ENCODE data around the gene CTNNA3. TPM values are rescaled to one million over a fixed set of nuclear protein-coding genes. Genes with fewer than 3 reads are reported as not detected.

Gene CTNNA3
- total RNA-seq, 1 donor from 2014 or later = not detected

DNA sequence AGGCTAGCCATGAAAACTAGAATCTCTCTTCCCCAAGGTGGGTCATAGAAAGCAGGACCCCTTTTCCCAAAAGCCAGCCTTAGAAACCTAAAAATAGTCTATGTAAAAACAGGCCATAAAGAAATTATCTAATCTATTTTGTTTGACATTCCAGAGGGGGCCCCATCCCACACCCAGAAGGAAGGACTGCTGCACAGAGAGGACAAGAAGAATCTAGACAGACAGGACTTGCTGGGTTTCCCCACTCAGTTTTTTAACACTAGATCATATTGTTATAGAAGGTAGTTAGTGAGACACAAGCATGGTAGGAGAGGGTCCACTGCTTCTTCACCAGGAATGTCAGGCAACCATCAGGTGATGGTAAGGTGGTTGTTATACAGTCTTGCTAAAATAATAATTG, 413.1 kb downstream of the CTNNA3 start:
- no peak for TF ChIP-seq CTCF (IDR thresholded peaks at IDR 0.05; ENCODE audit: insufficient read depth, low read length, severe bottlenecking)
- FAIRE-seq (no peak), DNase-seq (ENCODE audit: low read depth) (no peak)
- Histone ChIP-seq H3K4me3 (ENCODE audit: low read depth, low read length) (no peak overlapping the region), H3K27me3 (ENCODE audit: control insufficient read depth, insufficient read depth, low read length) (no peaks in the 10 kb centered on the region), H3K36me3 (ENCODE audit: control insufficient read depth, insufficient read depth, low read length) (no peaks in the 10 kb centered on the region)

GRCh38 chr10:67280405-67280804, 415.6 kb downstream of the CTNNA3 start:
- no peak for TF ChIP-seq CTCF (IDR thresholded peaks at IDR 0.05; ENCODE audit: insufficient read depth, low read length, severe bottlenecking)
- Histone ChIP-seq H3K36me3 (ENCODE audit: control insufficient read depth, insufficient read depth, low read length) (no peaks in the 10 kb centered on the region), H3K27me3 (ENCODE audit: control insufficient read depth, insufficient read depth, low read length) (no peaks in the 10 kb centered on the region), H3K4me3 (ENCODE audit: low read depth, low read length) (no peak overlapping the region)
- FAIRE-seq (no peak), DNase-seq (ENCODE audit: low read depth) (no peak)

DNA sequence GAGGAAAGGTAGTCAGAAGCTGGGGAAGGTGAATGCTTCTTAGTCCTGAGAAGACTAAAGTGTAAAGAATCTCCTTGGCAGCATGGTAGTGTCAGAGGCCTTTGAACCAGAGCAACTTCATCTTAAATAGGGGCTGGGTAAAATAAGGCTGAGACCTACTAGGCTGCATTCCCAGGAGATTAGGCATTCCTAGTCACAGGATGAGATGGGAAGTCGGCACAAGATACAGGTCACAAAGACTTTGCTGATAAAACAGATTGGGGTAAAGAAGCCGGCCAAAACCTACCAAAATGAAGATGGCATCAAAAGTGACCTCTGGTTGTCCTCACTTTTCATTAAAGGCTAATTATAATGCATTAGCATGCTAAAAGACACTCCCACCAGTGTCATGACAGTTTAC, 418.6 kb downstream of the CTNNA3 start:
- FAIRE-seq = no peak
- no peak for TF ChIP-seq CTCF (IDR thresholded peaks at IDR 0.05; ENCODE audit: insufficient read depth, low read length, severe bottlenecking)
- Histone ChIP-seq H3K27me3 (ENCODE audit: control insufficient read depth, insufficient read depth, low read length) (no peaks in the 10 kb centered on the region), H3K4me3 (ENCODE audit: low read depth, low read length) (no peak overlapping the region), H3K36me3 (ENCODE audit: control insufficient read depth, insufficient read depth, low read length) (no peaks in the 10 kb centered on the region)
- DNase-seq (ENCODE audit: low read depth) = no peak

- Histone ChIP-seq H3K4me3 (ENCODE audit: low read depth, low read length) (no peak overlapping the region), H3K27me3 (ENCODE audit: control insufficient read depth, insufficient read depth, low read length) (no peaks in the 10 kb centered on the region), H3K36me3 (ENCODE audit: control insufficient read depth, insufficient read depth, low read length) (no peaks in the 10 kb centered on the region)
- no peak for TF ChIP-seq CTCF (IDR thresholded peaks at IDR 0.05; ENCODE audit: insufficient read depth, low read length, severe bottlenecking)
- DNase-seq (ENCODE audit: low read depth) = no peak
- no peak for FAIRE-seq
Measured at GRCh38 chr10:67269828-67270227, 426.2 kb downstream of the CTNNA3 start.

DNA sequence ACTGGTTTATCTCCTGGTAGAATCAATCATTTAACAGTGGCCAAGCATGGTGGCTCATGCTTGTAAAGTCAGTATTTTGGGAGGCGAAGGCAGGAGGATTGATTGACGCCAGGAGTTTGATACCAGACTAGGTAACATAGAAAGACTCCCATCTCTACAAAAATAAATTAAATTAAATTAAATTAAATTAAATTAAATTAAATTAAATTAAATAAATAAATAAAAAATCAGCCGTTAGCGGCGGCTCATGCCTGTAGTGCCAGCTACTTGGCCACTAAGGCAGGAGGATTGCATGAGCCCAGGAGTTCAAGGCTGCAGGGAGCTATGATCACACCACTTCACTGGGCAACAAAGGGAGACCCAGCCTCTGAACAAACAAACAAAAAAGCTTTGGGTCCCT, 427.8 kb downstream of the CTNNA3 start:
- TF ChIP-seq CTCF (IDR thresholded peaks at IDR 0.05; ENCODE audit: insufficient read depth, low read length, severe bottlenecking) = no peak
- no peak overlapping the region for H3K4me3 ChIP-seq (ENCODE audit: low read depth, low read length)
- no peaks in the 10 kb centered on the region for H3K36me3 ChIP-seq (ENCODE audit: control insufficient read depth, insufficient read depth, low read length)
- FAIRE-seq = no peak
- no peaks in the 10 kb centered on the region for H3K27me3 ChIP-seq (ENCODE audit: control insufficient read depth, insufficient read depth, low read length)
- DNase-seq (ENCODE audit: low read depth) = no peak

DNA sequence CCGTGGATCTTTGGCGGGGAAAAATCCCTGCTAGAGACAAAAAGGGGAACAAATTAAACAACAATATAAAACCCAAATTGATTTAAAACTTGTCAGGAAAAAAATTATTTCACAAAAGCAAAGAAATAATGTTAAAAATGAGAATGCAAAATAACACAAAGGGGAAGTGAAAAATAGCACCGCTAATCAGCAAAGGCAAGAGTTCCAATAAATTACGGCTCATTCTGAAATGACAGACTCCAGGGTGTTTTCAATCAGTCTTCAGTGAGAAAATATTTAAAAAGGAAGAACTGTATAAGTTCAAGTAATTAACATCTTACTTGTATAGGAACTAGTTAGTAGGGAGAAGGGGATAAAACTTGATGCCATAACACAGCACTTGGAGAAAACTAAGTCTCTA, 433.3 kb downstream of the CTNNA3 start:
- no peaks in the 10 kb centered on the region for H3K27me3 ChIP-seq (ENCODE audit: control insufficient read depth, insufficient read depth, low read length)
- no peaks in the 10 kb centered on the region for H3K36me3 ChIP-seq (ENCODE audit: control insufficient read depth, insufficient read depth, low read length)
- DNase-seq (ENCODE audit: low read depth) (no peak), FAIRE-seq (no peak)
- no peak overlapping the region for H3K4me3 ChIP-seq (ENCODE audit: low read depth, low read length)
- no peak for TF ChIP-seq CTCF (IDR thresholded peaks at IDR 0.05; ENCODE audit: insufficient read depth, low read length, severe bottlenecking)
